Loucy (cell line): ENCODE results near the gene PLXNA4.

Source experiments
- H2AFZ ChIP-seq: fragments of 200-600 bp; sonication (generic); 2 replicates; pipeline ENCODE4 v1.6.0; 2016; ENCODE audit warnings: antibody characterized with exemption, mild to moderate bottlenecking, low read length, moderate library complexity
- H3F3A ChIP-seq: fragments of 200-600 bp; 2 replicates; pipeline ENCODE4 v1.6.0; 2016; ENCODE audit warnings: antibody characterized with exemption, low read depth, mild to moderate bottlenecking
- H3K27me3 ChIP-seq: fragments of 200-600 bp; sonication (generic); 2 replicates; pipeline ENCODE4 v1.6.1; 2014; ENCODE audit warnings: low read length, mild to moderate bottlenecking; ENCODE audit not compliant: insufficient read depth, poor library complexity, severe bottlenecking
- H3K36me3 ChIP-seq: fragments of 200-600 bp; sonication (generic); 2 replicates; pipeline ENCODE4 v1.6.1; 2016; ENCODE audit warnings: low read length; ENCODE audit not compliant: insufficient read depth
- H3K4me1 ChIP-seq: fragments of 200-600 bp; sonication (generic); 2 replicates; pipeline ENCODE4 v1.5.1; 2014; ENCODE audit warnings: low read length, mild to moderate bottlenecking; ENCODE audit not compliant: insufficient read depth, poor library complexity, severe bottlenecking
- H3K4me2 ChIP-seq: fragments of 200-600 bp; sonication (generic); 2 replicates; pipeline ENCODE4 v1.6.0; 2014; ENCODE audit warnings: antibody characterized with exemption, low read length, low read depth, mild to moderate bottlenecking; ENCODE audit not compliant: poor library complexity, severe bottlenecking
- H3K4me3 ChIP-seq: fragments of 200-600 bp; sonication (generic); 2 replicates; pipeline ENCODE4 v1.5.1; 2014; ENCODE audit warnings: low read length, mild to moderate bottlenecking, mixed read lengths; ENCODE audit not compliant: poor library complexity, severe bottlenecking
- H3K79me2 ChIP-seq: fragments of 200-600 bp; sonication (generic); 2 replicates; pipeline ENCODE4 v1.6.1; 2014; ENCODE audit warnings: low read length; ENCODE audit not compliant: insufficient read depth
- H3K9ac ChIP-seq: fragments of 200-600 bp; sonication (generic); 2 replicates; pipeline ENCODE4 v1.6.0; 2014; ENCODE audit warnings: mild to moderate bottlenecking, low read depth, low read length, moderate library complexity; ENCODE audit not compliant: poor library complexity, severe bottlenecking
- H3K9me2 ChIP-seq: fragments of 200-600 bp; sonication (generic); replicated peaks from 2 replicates; pipeline ENCODE4 v1.6.1; 2016; ENCODE audit warnings: low read depth, low read length, mixed read lengths
- H3K9me3 ChIP-seq: fragments of 200-600 bp; sonication (generic); 2 replicates; pipeline ENCODE4 v1.6.1; 2014; ENCODE audit warnings: mild to moderate bottlenecking, antibody characterized with exemption, low read length, low read depth; ENCODE audit not compliant: insufficient read depth
- H4K20me1 ChIP-seq: fragments of 200-600 bp; sonication (generic); 2 replicates; pipeline ENCODE4 v1.6.0; 2014; ENCODE audit warnings: antibody characterized with exemption, low read length, mild to moderate bottlenecking; ENCODE audit not compliant: insufficient read depth, poor library complexity, severe bottlenecking
- EZH2phosphoT487 ChIP-seq: fragments of 200-600 bp; IDR thresholded peaks from 2 replicates; pipeline ENCODE4 v1.6.1; 2018; ENCODE audit warnings: antibody characterized with exemption, mild to moderate bottlenecking, moderate library complexity, borderline replicate concordance
- TF ChIP-seq, protein P1 (sequence below): fragments of 200-600 bp; sonication (generic); conservative IDR thresholded peaks from 2 replicates; pipeline ENCODE4 v1.5.1; 2014; ENCODE audit warnings: mild to moderate bottlenecking, antibody characterized with exemption, low read length

The PLXNA4 gene

DNA sequence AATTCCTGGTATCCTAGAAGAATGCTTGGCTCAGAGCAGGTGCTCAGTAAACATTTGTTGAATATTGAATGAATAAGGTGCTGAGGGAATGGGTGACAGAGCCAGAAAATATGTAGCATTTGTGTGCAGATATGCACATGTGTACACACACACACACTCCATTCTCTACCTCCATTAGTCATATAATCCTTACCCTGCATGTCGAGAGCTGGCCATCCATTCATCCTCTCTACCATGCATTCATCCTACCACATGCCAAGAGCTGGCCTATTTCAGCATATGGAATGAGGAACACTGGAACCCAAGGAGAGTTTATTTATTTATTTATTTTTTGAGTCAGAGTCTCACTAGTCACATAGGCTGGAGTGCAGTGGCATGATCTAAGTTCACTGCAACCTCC is 284.8 kb downstream of the PLXNA4 start:
- no peak overlapping the region for H3K4me3 ChIP-seq
- H3K27me3 ChIP-seq, result no peaks in the 10 kb centered on the region
- H3F3A ChIP-seq, result no peaks in the 10 kb centered on the region
- no peaks in the 10 kb centered on the region for H3K36me3 ChIP-seq
- H4K20me1 ChIP-seq, result no peaks in the 10 kb centered on the region
- peaks cover 6% of the 10 kb centered on the region for H3K4me1 ChIP-seq
- no peaks in the 10 kb centered on the region for H3K79me2 ChIP-seq
- H3K9ac ChIP-seq, result no peak overlapping the region
- H3K9me2 ChIP-seq, result no peaks in the 10 kb centered on the region
- no peak overlapping the region for H3K4me2 ChIP-seq
- H2AFZ ChIP-seq, result no peak overlapping the region
- TF ChIP-seq, protein P1, sequence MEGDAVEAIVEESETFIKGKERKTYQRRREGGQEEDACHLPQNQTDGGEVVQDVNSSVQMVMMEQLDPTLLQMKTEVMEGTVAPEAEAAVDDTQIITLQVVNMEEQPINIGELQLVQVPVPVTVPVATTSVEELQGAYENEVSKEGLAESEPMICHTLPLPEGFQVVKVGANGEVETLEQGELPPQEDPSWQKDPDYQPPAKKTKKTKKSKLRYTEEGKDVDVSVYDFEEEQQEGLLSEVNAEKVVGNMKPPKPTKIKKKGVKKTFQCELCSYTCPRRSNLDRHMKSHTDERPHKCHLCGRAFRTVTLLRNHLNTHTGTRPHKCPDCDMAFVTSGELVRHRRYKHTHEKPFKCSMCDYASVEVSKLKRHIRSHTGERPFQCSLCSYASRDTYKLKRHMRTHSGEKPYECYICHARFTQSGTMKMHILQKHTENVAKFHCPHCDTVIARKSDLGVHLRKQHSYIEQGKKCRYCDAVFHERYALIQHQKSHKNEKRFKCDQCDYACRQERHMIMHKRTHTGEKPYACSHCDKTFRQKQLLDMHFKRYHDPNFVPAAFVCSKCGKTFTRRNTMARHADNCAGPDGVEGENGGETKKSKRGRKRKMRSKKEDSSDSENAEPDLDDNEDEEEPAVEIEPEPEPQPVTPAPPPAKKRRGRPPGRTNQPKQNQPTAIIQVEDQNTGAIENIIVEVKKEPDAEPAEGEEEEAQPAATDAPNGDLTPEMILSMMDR, result no peak
- no peak for TF ChIP-seq EZH2phosphoT487
- no peaks in the 10 kb centered on the region for H3K9me3 ChIP-seq

- Histone ChIP-seq H3K79me2 (no peaks in the 10 kb centered on the region), H3K27me3 (no peaks in the 10 kb centered on the region)
These were observed 286.2 kb downstream of the PLXNA4 start for GRCh38 chr7:132290021-132290420.

GRCh38 chr7:132286836-132287235 is 289.4 kb downstream of the PLXNA4 start:
- Histone ChIP-seq H3K27me3 (no peaks in the 10 kb centered on the region), H3F3A (no peaks in the 10 kb centered on the region), H4K20me1 (no peaks in the 10 kb centered on the region), H3K9me2 (no peaks in the 10 kb centered on the region), H3K9me3 (no peaks in the 10 kb centered on the region), H3K4me2 (no peak overlapping the region), H2AFZ (no peak overlapping the region), H3K4me1 (no peaks in the 10 kb centered on the region), H3K9ac (no peak overlapping the region), H3K4me3 (no peak overlapping the region), H3K36me3 (no peaks in the 10 kb centered on the region), H3K79me2 (no peaks in the 10 kb centered on the region)
- TF ChIP-seq EZH2phosphoT487, result no peak
- TF ChIP-seq, protein P1, result no peak

More at GRCh38 chr7:132290021-132290420, 286.2 kb downstream of the PLXNA4 start:
- no peaks in the 10 kb centered on the region for H4K20me1 ChIP-seq
- H3K36me3 ChIP-seq, result no peaks in the 10 kb centered on the region
- H3F3A ChIP-seq, result no peaks in the 10 kb centered on the region
- H3K9me2 ChIP-seq, result no peaks in the 10 kb centered on the region
- H2AFZ ChIP-seq, result no peak overlapping the region
- H3K4me3 ChIP-seq, result no peak overlapping the region
- peaks cover 6% of the 10 kb centered on the region for H3K4me1 ChIP-seq
- H3K9me3 ChIP-seq, result no peaks in the 10 kb centered on the region
- TF ChIP-seq EZH2phosphoT487, result no peak
- TF ChIP-seq, protein P1, result no peak
- H3K9ac ChIP-seq, result no peak overlapping the region
- no peak overlapping the region for H3K4me2 ChIP-seq
